Ovary (tissue), 9 donors: ENCODE measurements around the gene AP5Z1. TPM values are rescaled to one million over a fixed set of nuclear protein-coding genes. Genes with fewer than 3 reads are reported as not detected.

Experiments
- DNase-seq, 5 donors: peaks; one replicate each; pipeline ENCODE4 v3.0.0-alpha.2; 2019 to 2020
- H3K27ac ChIP-seq, 2 donors: fragments of 200-600 bp; one replicate each; pipeline versions ENCODE4 v1.5.1 to v1.8.0; 2019 to 2022
- H3K27me3 ChIP-seq: fragments of 200-600 bp; one replicate; pipeline ENCODE4 v1.8.0; 2022
- H3K36me3 ChIP-seq: fragments of 200-600 bp; sonication (generic); one replicate; pipeline ENCODE4 v1.5.1; 2019
- H3K4me1 ChIP-seq: one replicate; pipeline ENCODE4 v1.8.1; 2013; ENCODE audit warnings: mild to moderate bottlenecking, moderate library complexity; ENCODE audit not compliant: insufficient read depth
- H3K4me3 ChIP-seq: fragments of 200-600 bp; sonication (generic); one replicate; pipeline ENCODE4 v1.5.1; 2017
- H3K9me3 ChIP-seq, 2 donors: fragments of 200-600 bp in 1 of 2; sonication (generic) in 1 of 2; one replicate each; pipeline versions ENCODE4 v1.5.1 to v1.8.1; 2013 to 2019; ENCODE audit warnings: mild to moderate bottlenecking in 1 of 2, moderate library complexity in 1 of 2
- CTCF ChIP-seq, 3 donors: fragments of 450-650 bp in 2 of 3; fragments of 200-600 bp in 1 of 3; IDR thresholded peaks; one replicate each; pipeline versions ENCODE4 v1.5.1 to v1.8.0; 2016 to 2022; ENCODE audit warnings: antibody characterized with exemption in 3 of 3, mild to moderate bottlenecking in 1 of 3
- EP300 ChIP-seq: sonication (generic); formaldehyde crosslinking; IDR thresholded peaks from one replicate; pipeline ENCODE4 v1.6.1; 2017; ENCODE audit warnings: antibody characterized with exemption
- POLR2A ChIP-seq: fragments of 450-650 bp; IDR thresholded peaks from one replicate; pipeline ENCODE4 v1.6.1; 2017; ENCODE audit warnings: antibody characterized with exemption, mild to moderate bottlenecking, moderate library complexity
- WGBS, 3 donors: extraction: QIAGEN DNeasy Blood & Tissue Kit in 1 of 3; methylation state at CpG; one replicate each; pipeline versions ENCODE4 v1.1.5 to v1.1.7; 2013 to 2017; 5-methylcytosine and 5-hydroxymethylcytosine counted together
- intact Hi-C, 4 donors: fragments of 100-400 bp; cut with DNase I; formaldehyde crosslinking; loops; one replicate each; pipeline versions ENCODE4 v1.11.0 to v1.15.1; 2022 to 2023
- microRNA-seq, 3 donors: library from miRNA; unstranded; fragments of <30 nt; microRNA quantifications; one replicate each; pipeline versions ENCODE4 to v1.2.0, GENCODE V29; 2019 to 2020
- polyA plus RNA-seq, 2 donors: library from polyadenylated mRNA; stranded (reverse); fragments of 200-250 nt in 1 of 2; fragments of 350-450 nt in 1 of 2; fragmentation: Illumina TruSeq in 1 of 2; extraction: RNeasy Lipid Tissue Mini Kit (QIAGEN cat#74804) in 1 of 2; gene quantifications; one replicate each; pipeline ENCODE4 v1.2.3, GENCODE V29; 2013 to 2014
- small RNA-seq: library from RNA; depleted of rRNA; stranded (forward); fragments of <200 nt; gene quantifications from one replicate; pipeline ENCODE3, GENCODE V24; 2016
- total RNA-seq, 7 donors: library from RNA; depleted of rRNA in 2 of 7; stranded (reverse); fragments of >200 nt in 2 of 7; fragmentation: NEBNext Ultra II Directional in 3 of 7; extraction: Animal tissue kit (Norgen Biotek cat#: 25700) in 3 of 7; gene quantifications; one replicate each; pipeline versions ENCODE4 v1.1.0 to v1.2.4, GENCODE V29; 2016 to 2023
- donor health status: DM: no; HTN: no; CAD: no; lungs with moderate emphysema.
- donor health status: DM: no; HTN: no; CAD: no.
- donor health status: Bipolar disorder and iron deficiency.
- donor health status: DM: yes; HTN: yes; CAD: no.
- donor health status: DM: no; HTN: no; CAD: no.
- donor health status: DM: yes; HTN: yes; CAD: no.

AP5Z1 gene
- total and polyA plus RNA-seq, 9 donors = 2.4 to 37.3 (median 23.1) TPM

GRCh38 chr7:4838626-4839334, 63.4 kb downstream of the AP5Z1 start:
- Histone ChIP-seq H3K4me3 (no peak overlapping the region), H3K9me3 (no peaks in the 10 kb centered on the region), H3K27me3 (no peaks in the 10 kb centered on the region), H3K27ac (no peak overlapping the region), H3K36me3 (no peaks in the 10 kb centered on the region), H3K4me1 (peaks cover 1% of the 10 kb centered on the region)
- intact Hi-C loops = no loop called here
- WGBS, 3 donors = 89 to 94% (median 92%) methylated on average over 19 to 21 of the region's 21 CpGs
- TF ChIP-seq CTCF (IDR thresholded peaks at IDR 0.05) = no peak
- no peak for TF ChIP-seq POLR2A
- no peak for TF ChIP-seq EP300
- DNase-seq = no peak

GRCh38 chr7:4840079-4840501, 64.7 kb downstream of the AP5Z1 start:
- WGBS, 3 donors = 81 to 85% (median 83%) methylated on average over 16 of the region's 16 CpGs
- no peak for DNase-seq
- no peak overlapping the region for H3K27ac ChIP-seq
- no peaks in the 10 kb centered on the region for H3K27me3 ChIP-seq
- H3K9me3 ChIP-seq = no peaks in the 10 kb centered on the region
- no peak overlapping the region for H3K4me3 ChIP-seq
- H3K4me1 ChIP-seq = peaks cover 1% of the 10 kb centered on the region
- TF ChIP-seq CTCF (IDR thresholded peaks at IDR 0.05) (no peak), POLR2A (no peak), EP300 (no peak)
- no peaks in the 10 kb centered on the region for H3K36me3 ChIP-seq
- intact Hi-C loops = no loop called here

Small RNA genes lying within 50 kb of the gene (microRNA-seq; reads per million reads assigned to microRNA genes)
- gene MIR4656 = 0 reads per million in 3 donors

Small RNA genes lying within 50 kb of the gene (small RNA-seq; reads per million reads assigned to genes)
- gene MIR4656 = not detected
- not detected for gene RF00019

Other genes with a start within 250 kb of the AP5Z1 start
- gene FOXK1, start 93.3 kb upstream of the AP5Z1 start, total RNA-seq = 10 to 100 TPM; 10.9 to 43.9 (median 32.6) TPM
- gene FOXK1, start 93.3 kb upstream of the AP5Z1 start, polyA plus RNA-seq = 10 to 100 TPM in 1 of 2 donors, 1 to 10 TPM in 1; 5.8 to 10.4 TPM
- gene PAPOLB, start 86.4 kb downstream of the AP5Z1 start, total RNA-seq = under 1 TPM in 6 of 7 donors, not detected in 1; under 0.01 to 0.36 (median 0.09) TPM
- gene PAPOLB, start 86.4 kb downstream of the AP5Z1 start, polyA plus RNA-seq = not detected
- 1 to 10 TPM; 1.4 to 5.4 (median 2.4) TPM for gene RADIL, start 108.1 kb downstream of the AP5Z1 start, total RNA-seq
- 1 to 10 TPM in 1 of 2 donors, under 1 TPM in 1; 0.98 to 2.8 TPM for gene RADIL, start 108.1 kb downstream of the AP5Z1 start, polyA plus RNA-seq
- gene MMD2, start 183.6 kb downstream of the AP5Z1 start, total RNA-seq = not detected
- gene MMD2, start 183.6 kb downstream of the AP5Z1 start, polyA plus RNA-seq = not detected